ENCODE results near the gene ODAD3. TPM values are rescaled to one million over a fixed set of nuclear protein-coding genes. Genes with fewer than 3 reads are reported as not detected.
"Not testable (repeated sequence)": the region's sequence is repeated elsewhere in the genome, so short reads cannot be mapped to it uniquely, and the experiment has no call there.

The ODAD3 gene
- total RNA-seq, 6 experiments from 2014 or later = 0.21 to 0.73 (median 0.54) TPM

DNA sequence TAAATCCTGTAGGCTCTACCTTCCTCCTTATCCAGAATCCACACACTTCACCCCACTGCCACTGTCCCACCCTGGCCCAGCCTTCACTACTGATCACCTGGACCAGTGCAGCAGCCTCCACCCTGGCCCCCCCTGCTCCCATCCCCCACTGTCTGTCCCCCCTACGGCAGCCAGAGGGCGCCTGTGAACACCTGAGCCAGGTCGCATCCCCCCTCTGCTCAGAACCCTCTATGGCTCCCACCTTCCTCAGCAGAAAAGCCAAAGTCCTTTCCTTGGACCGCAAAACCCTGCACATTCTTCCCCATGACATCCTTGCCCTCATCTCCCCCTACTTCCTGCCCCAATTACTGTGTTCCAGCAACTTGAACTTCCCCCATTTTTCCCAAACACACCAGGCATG lies 25.3 kb upstream of the ODAD3 start:
- H3K4me1 ChIP-seq = no peaks in the 10 kb centered on the region
- 51% methylated on average over 4 of the region's 4 CpGs for WGBS (ENCODE audit: insufficient coverage, low coverage, low lambda C conversion rate, missing lambda C conversion rate)
- H3K27me3 ChIP-seq = no peaks in the 10 kb centered on the region
- intact Hi-C loops (cut with DNase I) = no loop called here
- DNase-seq = no peak
- TF ChIP-seq POLR2A (IDR thresholded peaks at IDR 0.05) = no peak
- TF ChIP-seq, protein P1, sequence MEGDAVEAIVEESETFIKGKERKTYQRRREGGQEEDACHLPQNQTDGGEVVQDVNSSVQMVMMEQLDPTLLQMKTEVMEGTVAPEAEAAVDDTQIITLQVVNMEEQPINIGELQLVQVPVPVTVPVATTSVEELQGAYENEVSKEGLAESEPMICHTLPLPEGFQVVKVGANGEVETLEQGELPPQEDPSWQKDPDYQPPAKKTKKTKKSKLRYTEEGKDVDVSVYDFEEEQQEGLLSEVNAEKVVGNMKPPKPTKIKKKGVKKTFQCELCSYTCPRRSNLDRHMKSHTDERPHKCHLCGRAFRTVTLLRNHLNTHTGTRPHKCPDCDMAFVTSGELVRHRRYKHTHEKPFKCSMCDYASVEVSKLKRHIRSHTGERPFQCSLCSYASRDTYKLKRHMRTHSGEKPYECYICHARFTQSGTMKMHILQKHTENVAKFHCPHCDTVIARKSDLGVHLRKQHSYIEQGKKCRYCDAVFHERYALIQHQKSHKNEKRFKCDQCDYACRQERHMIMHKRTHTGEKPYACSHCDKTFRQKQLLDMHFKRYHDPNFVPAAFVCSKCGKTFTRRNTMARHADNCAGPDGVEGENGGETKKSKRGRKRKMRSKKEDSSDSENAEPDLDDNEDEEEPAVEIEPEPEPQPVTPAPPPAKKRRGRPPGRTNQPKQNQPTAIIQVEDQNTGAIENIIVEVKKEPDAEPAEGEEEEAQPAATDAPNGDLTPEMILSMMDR (IDR thresholded peaks at IDR 0.05) = no peak
- no peaks in the 10 kb centered on the region for H3K9me3 ChIP-seq
- H3K4me3 ChIP-seq = no peak overlapping the region
- no peak for ATAC-seq
- H3K27ac ChIP-seq = no peak overlapping the region
- no peaks in the 10 kb centered on the region for H3K36me3 ChIP-seq

DNA sequence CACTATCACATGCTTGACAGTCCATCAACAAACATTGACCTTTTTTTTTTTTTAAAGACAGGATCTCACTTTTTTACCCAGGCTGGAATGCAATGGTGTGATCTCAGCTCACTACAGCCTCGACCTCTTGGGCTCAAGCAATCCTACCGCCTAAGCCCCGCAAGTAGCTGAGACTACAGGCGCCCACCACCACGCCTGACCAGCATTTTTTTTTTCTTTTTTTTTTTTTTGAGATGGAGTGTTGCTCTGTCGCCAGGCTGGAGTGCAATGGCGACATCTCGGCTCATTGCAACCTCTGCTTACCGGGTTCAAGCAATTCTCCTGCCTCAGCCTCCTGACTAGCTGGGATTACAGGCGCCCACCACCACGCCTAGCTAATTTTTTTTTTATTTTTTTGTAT lies 24.0 kb upstream of the ODAD3 start:
- DNase-seq; H3K9me3 ChIP-seq; H3K27me3 ChIP-seq; ATAC-seq; H3K4me3 ChIP-seq; H3K36me3 ChIP-seq; intact Hi-C loops (cut with DNase I); H3K4me1 ChIP-seq; H3K27ac ChIP-seq: not testable (repeated sequence)
- 72% methylated on average over 6 of the region's 11 CpGs for WGBS (ENCODE audit: insufficient coverage, low coverage, low lambda C conversion rate, missing lambda C conversion rate)

GRCh38 chr19:11458236-11458900 lies 23.4 kb upstream of the ODAD3 start:
- Histone ChIP-seq H3K27me3 (no peaks in the 10 kb centered on the region), H3K9me3 (no peaks in the 10 kb centered on the region), H3K4me3 (no peak overlapping the region), H3K27ac (no peak overlapping the region), H3K4me1 (no peaks in the 10 kb centered on the region), H3K36me3 (no peaks in the 10 kb centered on the region)
- TF ChIP-seq, protein P1 (IDR thresholded peaks at IDR 0.05) = no peak
- no peak for TF ChIP-seq POLR2A (IDR thresholded peaks at IDR 0.05)
- WGBS (ENCODE audit: insufficient coverage, low coverage, low lambda C conversion rate, missing lambda C conversion rate) = 60% methylated on average over 6 of the region's 19 CpGs
- DNase-seq = no peak
- no peak for ATAC-seq
- intact Hi-C loops (cut with DNase I) = no loop called here

DNA sequence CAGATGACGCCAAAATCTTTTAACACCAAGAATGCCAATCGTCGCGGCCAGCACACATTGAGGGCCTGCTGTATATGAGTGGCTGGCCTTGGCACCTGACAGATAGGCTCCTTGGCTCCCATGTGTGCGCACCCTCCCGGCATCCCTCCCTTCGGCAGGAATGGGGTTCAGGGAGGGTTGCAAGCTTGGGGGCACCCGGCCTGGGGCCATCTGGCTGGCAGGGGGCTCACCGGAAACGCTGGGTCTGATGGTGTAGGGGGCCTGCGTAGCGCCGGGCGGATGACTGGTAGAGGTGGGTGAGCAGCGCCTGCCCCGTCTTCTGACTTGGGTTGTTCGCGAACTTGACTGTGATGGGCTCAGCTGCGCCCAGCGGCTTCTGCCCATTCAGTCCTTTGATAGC lies 22.9 kb upstream of the ODAD3 start:
- H3K9me3 ChIP-seq = no peaks in the 10 kb centered on the region
- H3K27ac ChIP-seq = no peak overlapping the region
- intact Hi-C loops (cut with DNase I) = no loop called here
- no peak overlapping the region for H3K4me3 ChIP-seq
- no peaks in the 10 kb centered on the region for H3K27me3 ChIP-seq
- WGBS (ENCODE audit: insufficient coverage, low coverage, low lambda C conversion rate, missing lambda C conversion rate) = 52% methylated on average over 5 of the region's 20 CpGs
- no peak for ATAC-seq
- no peak for DNase-seq
- H3K4me1 ChIP-seq = no peaks in the 10 kb centered on the region
- TF ChIP-seq POLR2A (IDR thresholded peaks at IDR 0.05) = no peak
- TF ChIP-seq, protein P1 (IDR thresholded peaks at IDR 0.05) = no peak
- H3K36me3 ChIP-seq = no peaks in the 10 kb centered on the region

- intact Hi-C loops (cut with DNase I) = no loop called here
- 20% methylated on average over 2 of the region's 18 CpGs for WGBS (ENCODE audit: insufficient coverage, low coverage, low lambda C conversion rate, missing lambda C conversion rate)
These were observed 22.2 kb upstream of the ODAD3 start for GRCh38 chr19:11457115-11457514.

More at GRCh38 chr19:11457115-11457514, 22.2 kb upstream of the ODAD3 start:
- ATAC-seq = peak in 1 of 4 donors; percentile 12
- Histone ChIP-seq H3K36me3 (no peaks in the 10 kb centered on the region), H3K27ac (no peak overlapping the region), H3K4me3 (no peak overlapping the region), H3K9me3 (no peaks in the 10 kb centered on the region), H3K27me3 (no peaks in the 10 kb centered on the region), H3K4me1 (no peaks in the 10 kb centered on the region)
- no peak for TF ChIP-seq POLR2A (IDR thresholded peaks at IDR 0.05)
- TF ChIP-seq, protein P1 (IDR thresholded peaks at IDR 0.05) = no peak
- no peak for DNase-seq

Measured in right lobe of liver (tissue), 6 donors.